K562 (cell line): ENCODE data around the gene CXCL13. TPM values are rescaled to one million over a fixed set of nuclear protein-coding genes. Genes with fewer than 3 reads are reported as not detected.

Experiments
- ATAC-seq: fragments of 200-7000 bp; cut with Tn5 transposase; 3 replicates; pipeline ENCODE4 v1.9.1; 2020; ENCODE audit warnings: moderate library complexity
- BruUV-seq: library from RNA; stranded (reverse); fragments of 400-500 nt; replicated peaks from 2 replicates; lab custom pipeline; 2021; lab: Mats Ljungman, UMichigan
- CTCF ChIA-PET: fragments of 300-600 bp; formaldehyde crosslinking; extraction: SDS; loops from one replicate; lab custom pipeline; 2021; ENCODE audit warnings: low intra/inter-chr PET ratio; lab: Yijun Ruan, JAX
- POLR2A ChIA-PET: fragments of 300-600, 350-650 bp; sonication (Branson Sonifier 250); formaldehyde crosslinking; extraction: SDS; loops from one replicate; lab custom pipeline; 2021; ENCODE audit warnings: antibody characterized with exemption, inconsistent platforms; lab: Yijun Ruan, JAX
- DNase-seq, 4 experiments: peaks; one replicate each; pipeline versions ENCODE4 v3.0.0 to v3.0.0-alpha.2; 2011 to 2018; ENCODE audit warnings: low spot score in 3 of 4, mixed read lengths in 3 of 4; ENCODE audit errors: extremely low read depth in 1 of 4
- FAIRE-seq: peaks from 2 replicates; lab custom pipeline; 2011; peaks lifted over from hg19 to GRCh38; lab: Jason Lieb, UNC
- H2AFZ ChIP-seq: 2 replicates; pipeline ENCODE4 v1.6.0; 2011; ENCODE audit warnings: low read depth, low read length, control low read depth, inconsistent platforms
- H3K27ac ChIP-seq: fragments of 200-600 bp; 3 replicates; pipeline ENCODE4 v1.8.0; 2011; ENCODE audit warnings: low read depth, mild to moderate bottlenecking, control low read depth, inconsistent platforms, low read length, moderate library complexity, mixed read lengths; ENCODE audit errors: extremely low read depth
- H3K27me3 ChIP-seq, 2 experiments: fragments of 300-600 bp in 1 of 2; 2 replicates in 1 of 2; 3 replicates in 1 of 2; pipeline versions ENCODE4 v1.6.0 to v1.8.0; 2011; ENCODE audit warnings: inconsistent platforms in 2 of 2, low read length in 2 of 2, mild to moderate bottlenecking in 1 of 2, mixed read lengths in 1 of 2, moderate library complexity in 1 of 2; ENCODE audit not compliant: control insufficient read depth in 2 of 2, insufficient read depth in 2 of 2
- H3K36me3 ChIP-seq: fragments of 300-600 bp; 3 replicates; pipeline ENCODE4 v1.8.0; 2011; ENCODE audit warnings: mild to moderate bottlenecking, low read length, inconsistent platforms; ENCODE audit not compliant: control insufficient read depth, insufficient read depth
- H3K4me1 ChIP-seq, 2 experiments: fragments of 200-600 bp in 1 of 2; replicated peaks in 1 of 2; 2 replicates in 1 of 2; 3 replicates in 1 of 2; pipeline versions ENCODE4 v1.5.1 to v1.8.0; 2011; ENCODE audit warnings: inconsistent platforms in 2 of 2, low read length in 2 of 2, mild to moderate bottlenecking in 1 of 2, mixed read lengths in 1 of 2, moderate library complexity in 1 of 2; ENCODE audit not compliant: control insufficient read depth in 2 of 2, insufficient read depth in 2 of 2
- H3K4me2 ChIP-seq: 2 replicates; pipeline ENCODE4 v1.6.1; 2011; ENCODE audit warnings: low read length, control low read depth, inconsistent platforms, mixed read lengths; ENCODE audit not compliant: insufficient read depth
- H3K4me3 ChIP-seq: fragments of 200-600 bp; sonication (generic), shearing (Covaris generic); 2 replicates; pipeline ENCODE4 v1.5.1; 2016; ENCODE audit warnings: control low read depth, inconsistent platforms
- H3K79me2 ChIP-seq: fragments of 200-600 bp; 3 replicates; pipeline ENCODE4 v1.8.0; 2011; ENCODE audit warnings: low read length, inconsistent platforms; ENCODE audit not compliant: control insufficient read depth, insufficient read depth
- H3K9ac ChIP-seq, 2 experiments: 2 replicates each; pipeline versions ENCODE4 v1.6.0 to v1.6.1; 2011; ENCODE audit warnings: low read depth in 2 of 2, low read length in 2 of 2, control low read depth in 1 of 2, inconsistent platforms in 1 of 2, mild to moderate bottlenecking in 1 of 2, mixed read lengths in 1 of 2; ENCODE audit not compliant: insufficient read depth in 1 of 2
- H3K9me1 ChIP-seq: one replicate; pipeline ENCODE4 v1.6.0; 2011; ENCODE audit warnings: inconsistent platforms, mild to moderate bottlenecking, low read length, moderate library complexity; ENCODE audit not compliant: control insufficient read depth, insufficient read depth
- H3K9me3 ChIP-seq: replicated peaks from 2 replicates; pipeline ENCODE4 v1.5.1; 2011; ENCODE audit warnings: low read depth, low read length, inconsistent platforms; ENCODE audit not compliant: control insufficient read depth, insufficient read depth
- H4K20me1 ChIP-seq: replicated peaks from 2 replicates; pipeline ENCODE4 v1.6.1; 2011; ENCODE audit warnings: low read length, inconsistent platforms, mixed read lengths; ENCODE audit not compliant: control insufficient read depth, insufficient read depth
- ETV6 ChIP-seq, 3 experiments: fragments of 150-350 bp in 1 of 3; sonication (generic) in 1 of 3; formaldehyde crosslinking in 1 of 3; IDR thresholded peaks; 2 replicates each; pipeline versions ENCODE4 v1.6.1 to v1.8.0; 2014 to 2022; ENCODE audit warnings: borderline replicate concordance in 2 of 3, low read depth in 2 of 3, antibody characterized with exemption in 1 of 3, low read length in 1 of 3, mild to moderate bottlenecking in 1 of 3, missing genetic modification reagents in 1 of 3
- HMGXB4 ChIP-seq: sonication (generic); formaldehyde crosslinking; IDR thresholded peaks from 2 replicates; pipeline ENCODE4 v1.8.1; 2023; ENCODE audit warnings: mild to moderate bottlenecking, missing genetic modification reagents
- HNRNPH1 ChIP-seq: fragments of 200-400 bp; formaldehyde crosslinking; optimal IDR thresholded peaks from 2 replicates; pipeline ENCODE3; 2017; ENCODE audit warnings: low read depth, mild to moderate bottlenecking, low read length, moderate library complexity
- TEAD4 ChIP-seq, 2 experiments: sonication (generic) in 1 of 2; formaldehyde crosslinking in 1 of 2; IDR thresholded peaks; 2 replicates each; pipeline versions ENCODE4 v1.6.1 to v1.8.0; 2012 to 2022; ENCODE audit warnings: borderline replicate concordance in 1 of 2, inconsistent platforms in 1 of 2, low read length in 1 of 2, mild to moderate bottlenecking in 1 of 2, missing genetic modification reagents in 1 of 2
- ZNF239 ChIP-seq: fragments of 250-450 bp; sonication (Bioruptor Pico); IDR thresholded peaks from 2 replicates; pipeline ENCODE4 v1.4.0; 2020; ENCODE audit warnings: mild to moderate bottlenecking
- ZNF398 ChIP-seq: fragments of 250-450 bp; sonication (Bioruptor Pico); IDR thresholded peaks from 2 replicates; pipeline ENCODE4 v1.8.0; 2021; ENCODE audit warnings: moderate library complexity, mild to moderate bottlenecking, inconsistent platforms
- ZNF408 ChIP-seq: fragments of 250-450 bp; sonication (Bioruptor Pico); IDR thresholded peaks from 2 replicates; pipeline ENCODE4 v1.4.0; 2020; ENCODE audit warnings: low read depth, mild to moderate bottlenecking, moderate library complexity
- WGBS: fragments of 100-300 bp; shearing (Covaris generic); methylation state at CpG from one replicate; pipeline ENCODE4 v1.1.6; 2016; ENCODE audit warnings: low coverage, mixed read lengths; ENCODE audit not compliant: insufficient coverage; ENCODE audit errors: missing lambda C conversion rate; 5-methylcytosine and 5-hydroxymethylcytosine counted together
- in situ Hi-C: fragments of 300-500 bp; cut with MboI; formaldehyde crosslinking; loops from 4 replicates; pipeline ENCODE4 v1.15.0; 2018; ENCODE audit warnings: inconsistent platforms, mixed read lengths
- intact Hi-C: fragments of 100-400 bp; cut with micrococcal nuclease; formaldehyde crosslinking; loops from 2 replicates; pipeline ENCODE4 v1.14.2; 2022
- polyA plus RNA-seq, 8 experiments: library from polyadenylated mRNA; depleted of rRNA in 4 of 8; stranded (reverse) in 5 of 8; unstranded in 3 of 8; fragments of >200 nt; fragmentation: Nextera tagmentation in 2 of 8; fragmentation: Illumina TruSeq in 1 of 8; extraction: Ambion mirVana in 2 of 8; extraction: Trizol in 1 of 8; gene quantifications; 2 replicates each; pipeline versions ENCODE4 v1.2.1 to v1.2.3, GENCODE V29; 2011 to 2014; ENCODE audit warnings: inconsistent platforms in 1 of 8, missing spikeins in 1 of 8
- total RNA-seq, 7 experiments: library from RNA; depleted of rRNA in 6 of 7; stranded (reverse); fragments of >200 nt in 6 of 7; fragmentation: Illumina TruSeq in 2 of 7; extraction: Trizol in 2 of 7; gene quantifications; 2 replicates each; pipeline versions ENCODE4 v1.2.1 to v1.2.3, GENCODE V29; 2011 to 2021; ENCODE audit warnings: low replicate concordance in 1 of 7
- TF ChIP-seq, protein P1 (sequence below): fragments of 250-450 bp; sonication (Bioruptor Pico); IDR thresholded peaks from 2 replicates; pipeline ENCODE4 v1.8.0; 2022; ENCODE audit warnings: moderate library complexity, mild to moderate bottlenecking, inconsistent platforms
- TF ChIP-seq, protein P2 (sequence below): fragments of 250-450 bp; sonication (Bioruptor Pico); IDR thresholded peaks from 2 replicates; pipeline ENCODE4 v1.5.0; 2020; ENCODE audit warnings: mild to moderate bottlenecking

CXCL13 gene
- total and polyA plus RNA-seq, 9 of the 15 experiments (the other 6 are each of a cell fraction or from before 2014, with no cell fraction given): not detected

DNA sequence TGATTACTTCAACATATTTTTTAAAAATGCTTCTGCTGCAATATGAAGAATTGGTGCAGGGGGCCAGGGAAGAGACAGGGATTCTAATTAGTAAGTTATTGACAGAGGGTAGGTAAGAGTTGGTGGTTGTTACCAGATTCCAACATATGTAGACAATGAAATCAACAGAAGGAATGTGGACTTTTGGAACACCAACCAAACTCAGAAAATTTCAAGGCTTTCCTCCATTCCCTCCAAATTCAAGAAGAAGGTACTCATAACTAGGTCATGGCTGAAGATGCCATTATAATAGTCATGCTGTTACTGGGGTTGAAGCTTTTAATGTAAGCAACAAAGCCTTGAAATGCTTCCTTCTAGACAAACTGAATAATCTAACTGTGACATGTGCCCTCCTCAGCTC, 22.9 kb upstream of the CXCL13 start (continued):
- TF ChIP-seq, protein P1, sequence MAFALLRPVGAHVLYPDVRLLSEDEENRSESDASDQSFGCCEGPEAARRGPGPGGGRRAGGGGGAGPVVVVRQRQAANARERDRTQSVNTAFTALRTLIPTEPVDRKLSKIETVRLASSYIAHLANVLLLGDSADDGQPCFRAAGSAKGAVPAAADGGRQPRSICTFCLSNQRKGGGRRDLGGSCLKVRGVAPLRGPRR (CRISPR knock-in tag): no peak
- TF ChIP-seq TEAD4 (IDR thresholded peaks at IDR 0.05; ENCODE audit: low read length) (no peak), TEAD4 (CRISPR knock-in tag; IDR thresholded peaks at IDR 0.05; ENCODE audit: borderline replicate concordance) (no peak), ZNF239 (CRISPR knock-in tag) (no peak), HMGXB4 (CRISPR knock-in tag) (no peak), ETV6 (IDR thresholded peaks at IDR 0.05; ENCODE audit: borderline replicate concordance in 1 of 2, low read depth in 2 of 2, low read length in 1 of 2) (no peak), ETV6 (CRISPR knock-in tag; IDR thresholded peaks at IDR 0.05; ENCODE audit: borderline replicate concordance) (no peak)

GRCh38 chr4:77586951-77587383, 18.7 kb upstream of the CXCL13 start:
- H3K27ac ChIP-seq: no peak overlapping the region
- FAIRE-seq (no peak), DNase-seq (no peak), ATAC-seq (no peak)
- no peaks in the 10 kb centered on the region for H3K79me2 ChIP-seq
- H3K9ac ChIP-seq: no peak overlapping the region
- H3K9me1 ChIP-seq: no peaks in the 10 kb centered on the region
- intact Hi-C loops: no loop called here
- no peaks in the 10 kb centered on the region for H3K9me3 ChIP-seq
- H3K36me3 ChIP-seq: no peaks in the 10 kb centered on the region
- no peaks in the 10 kb centered on the region for H4K20me1 ChIP-seq
- 0% methylated on average over 6 of the region's 6 CpGs for WGBS
- in situ Hi-C loops: no loop called here
- CTCF ChIA-PET: no interaction called here
- H2AFZ ChIP-seq: no peak overlapping the region
- peaks cover 0 to 7% of the 10 kb centered on the region in 2 experiments; a peak in 1 of 5 replicates for H3K27me3 ChIP-seq
- POLR2A ChIA-PET: no interaction called here
- no peak overlapping the region for H3K4me3 ChIP-seq
- no TSS peak for BruUV-seq
- H3K4me2 ChIP-seq: no peak overlapping the region
- H3K4me1 ChIP-seq: no peaks in the 10 kb centered on the region
- TF ChIP-seq, protein P2, sequence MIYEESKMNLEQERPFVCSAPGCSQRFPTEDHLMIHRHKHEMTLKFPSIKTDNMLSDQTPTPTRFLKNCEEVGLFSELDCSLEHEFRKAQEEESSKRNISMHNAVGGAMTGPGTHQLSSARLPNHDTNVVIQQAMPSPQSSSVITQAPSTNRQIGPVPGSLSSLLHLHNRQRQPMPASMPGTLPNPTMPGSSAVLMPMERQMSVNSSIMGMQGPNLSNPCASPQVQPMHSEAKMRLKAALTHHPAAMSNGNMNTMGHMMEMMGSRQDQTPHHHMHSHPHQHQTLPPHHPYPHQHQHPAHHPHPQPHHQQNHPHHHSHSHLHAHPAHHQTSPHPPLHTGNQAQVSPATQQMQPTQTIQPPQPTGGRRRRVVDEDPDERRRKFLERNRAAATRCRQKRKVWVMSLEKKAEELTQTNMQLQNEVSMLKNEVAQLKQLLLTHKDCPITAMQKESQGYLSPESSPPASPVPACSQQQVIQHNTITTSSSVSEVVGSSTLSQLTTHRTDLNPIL (CRISPR knock-in tag): no peak
- TF ChIP-seq ZNF408: no peak
- TF ChIP-seq ZNF398: no peak
- TF ChIP-seq HNRNPH1: no peak
